A673 (cell line): Measurements from ENCODE around the gene WHAMM.
"Not testable (repeated sequence)": the region's sequence is repeated elsewhere in the genome, so short reads cannot be mapped to it uniquely, and the experiment has no call there.

Experiments used
- CTCF ChIP-seq: fragments of 300-800, 200-600 bp; sonication (generic); conservative IDR thresholded peaks from 2 replicates; pipeline ENCODE4 v1.5.1; 2017; ENCODE audit warnings: low read depth, mild to moderate bottlenecking, antibody characterized with exemption, low read length, moderate library complexity, mixed read lengths
- EZH2 ChIP-seq: fragments of 200-600 bp; sonication (generic); IDR thresholded peaks from 2 replicates; pipeline ENCODE4 v1.6.1; 2017; ENCODE audit warnings: borderline replicate concordance, low read depth, mild to moderate bottlenecking, mixed read lengths, antibody characterized with exemption, low read length; ENCODE audit not compliant: poor library complexity, severe bottlenecking

- not testable (repeated sequence) for TF ChIP-seq CTCF, EZH2
These were observed 56.2 kb downstream of the WHAMM start for GRCh38 chr15:82865581-82865980.
